Lower leg skin (tissue), 3 donors: Measurements from ENCODE around the gene EFR3B.

Source experiments
- POLR2A ChIP-seq, 2 donors: fragments of 450-650 bp; IDR thresholded peaks; one replicate each; pipeline ENCODE4 v1.6.1; 2016 to 2017; ENCODE audit warnings: antibody characterized with exemption in 2 of 2, mild to moderate bottlenecking in 1 of 2, moderate library complexity in 1 of 2
- TF ChIP-seq, protein P1 (sequence below), 3 donors: fragments of 450-650 bp; IDR thresholded peaks; one replicate each; pipeline ENCODE4 v1.5.1; 2016; ENCODE audit warnings: antibody characterized with exemption in 3 of 3, mild to moderate bottlenecking in 3 of 3, moderate library complexity in 2 of 3

DNA sequence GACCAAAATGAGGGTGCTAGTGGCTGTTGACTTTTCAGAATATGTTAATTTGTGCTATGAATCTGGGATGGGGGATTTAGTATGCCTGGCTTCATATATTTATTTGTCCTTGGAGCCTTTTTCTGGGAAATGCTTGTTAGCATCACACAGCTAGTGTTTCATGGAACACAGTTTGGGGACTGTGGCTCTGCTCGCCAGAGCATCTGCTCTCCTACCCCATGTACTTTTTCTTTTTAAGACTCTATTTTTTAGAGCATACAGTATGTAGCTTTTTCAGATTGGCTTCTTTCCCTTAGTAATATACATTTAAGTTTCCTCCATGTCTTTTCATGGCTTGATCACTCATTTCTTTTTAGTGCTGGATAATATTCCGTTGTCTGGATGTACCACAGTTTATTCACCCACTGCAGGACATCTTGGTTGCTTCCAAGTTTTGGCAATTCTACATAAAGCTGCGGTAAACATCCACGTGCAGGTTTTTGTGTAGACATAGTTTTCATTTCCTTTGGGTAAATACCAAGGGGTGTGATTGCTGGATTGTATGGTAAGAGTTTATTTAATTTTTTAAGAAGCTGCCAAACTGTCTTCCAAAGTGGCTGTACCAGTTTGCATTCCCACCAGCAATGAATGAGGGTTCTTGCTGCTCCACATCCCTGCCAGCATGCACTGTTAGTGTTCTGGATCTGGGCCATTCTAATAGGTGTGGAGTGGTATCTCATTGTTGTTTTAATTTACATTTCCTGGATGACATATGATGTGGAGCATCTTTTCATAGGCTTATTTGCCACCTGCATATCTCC, 44.1 kb downstream of the EFR3B start:
- no peak for TF ChIP-seq POLR2A (IDR thresholded peaks at IDR 0.05)
- TF ChIP-seq, protein P1, sequence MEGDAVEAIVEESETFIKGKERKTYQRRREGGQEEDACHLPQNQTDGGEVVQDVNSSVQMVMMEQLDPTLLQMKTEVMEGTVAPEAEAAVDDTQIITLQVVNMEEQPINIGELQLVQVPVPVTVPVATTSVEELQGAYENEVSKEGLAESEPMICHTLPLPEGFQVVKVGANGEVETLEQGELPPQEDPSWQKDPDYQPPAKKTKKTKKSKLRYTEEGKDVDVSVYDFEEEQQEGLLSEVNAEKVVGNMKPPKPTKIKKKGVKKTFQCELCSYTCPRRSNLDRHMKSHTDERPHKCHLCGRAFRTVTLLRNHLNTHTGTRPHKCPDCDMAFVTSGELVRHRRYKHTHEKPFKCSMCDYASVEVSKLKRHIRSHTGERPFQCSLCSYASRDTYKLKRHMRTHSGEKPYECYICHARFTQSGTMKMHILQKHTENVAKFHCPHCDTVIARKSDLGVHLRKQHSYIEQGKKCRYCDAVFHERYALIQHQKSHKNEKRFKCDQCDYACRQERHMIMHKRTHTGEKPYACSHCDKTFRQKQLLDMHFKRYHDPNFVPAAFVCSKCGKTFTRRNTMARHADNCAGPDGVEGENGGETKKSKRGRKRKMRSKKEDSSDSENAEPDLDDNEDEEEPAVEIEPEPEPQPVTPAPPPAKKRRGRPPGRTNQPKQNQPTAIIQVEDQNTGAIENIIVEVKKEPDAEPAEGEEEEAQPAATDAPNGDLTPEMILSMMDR (IDR thresholded peaks at IDR 0.05) = no peak
